GM12801 (cell line): ENCODE results near the gene DAGLA.

ENCODE experiments used
- TF ChIP-seq, protein P1 (sequence below): IDR thresholded peaks from one replicate; pipeline ENCODE4 v1.5.1; 2011; ENCODE audit warnings: control low read depth; ENCODE audit not compliant: insufficient read length; ENCODE audit errors: extremely low read depth

The DAGLA gene

DNA sequence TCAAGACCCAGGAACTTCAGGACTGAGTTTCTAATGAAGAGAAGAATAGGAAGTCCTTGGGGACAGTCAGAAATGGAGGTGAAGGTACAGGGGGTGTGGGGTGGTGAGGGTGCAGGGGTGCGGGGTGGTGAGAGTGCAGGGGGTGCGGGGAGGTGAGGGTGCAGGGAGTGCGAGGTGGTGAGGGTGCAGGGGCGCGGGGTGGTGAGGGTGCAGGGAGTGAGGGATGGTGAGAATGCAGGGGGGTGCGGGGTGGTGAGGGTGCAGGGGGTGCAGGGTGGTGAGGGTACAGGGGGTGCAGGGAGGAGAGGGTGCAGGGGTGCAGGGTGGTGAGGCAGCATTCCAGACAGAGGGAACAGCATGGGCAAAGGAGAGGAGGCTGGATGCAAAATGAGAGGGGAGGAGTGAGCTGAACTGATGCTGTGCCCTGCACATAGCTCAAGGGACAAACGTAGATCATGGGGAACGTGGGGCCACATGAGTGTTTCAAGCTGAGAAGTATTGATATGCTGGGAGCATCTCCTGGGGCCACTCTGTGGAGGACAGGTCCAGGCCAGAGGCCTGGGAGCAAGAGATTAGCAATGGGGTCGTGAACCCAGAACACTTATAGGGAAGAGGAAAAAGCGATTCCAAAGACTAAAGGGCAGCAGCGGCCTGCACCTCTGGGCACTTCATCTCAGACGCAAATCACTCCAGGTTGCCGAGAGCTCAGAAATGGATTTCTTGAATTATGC is 23.7 kb upstream of the DAGLA start:
- TF ChIP-seq, protein P1, sequence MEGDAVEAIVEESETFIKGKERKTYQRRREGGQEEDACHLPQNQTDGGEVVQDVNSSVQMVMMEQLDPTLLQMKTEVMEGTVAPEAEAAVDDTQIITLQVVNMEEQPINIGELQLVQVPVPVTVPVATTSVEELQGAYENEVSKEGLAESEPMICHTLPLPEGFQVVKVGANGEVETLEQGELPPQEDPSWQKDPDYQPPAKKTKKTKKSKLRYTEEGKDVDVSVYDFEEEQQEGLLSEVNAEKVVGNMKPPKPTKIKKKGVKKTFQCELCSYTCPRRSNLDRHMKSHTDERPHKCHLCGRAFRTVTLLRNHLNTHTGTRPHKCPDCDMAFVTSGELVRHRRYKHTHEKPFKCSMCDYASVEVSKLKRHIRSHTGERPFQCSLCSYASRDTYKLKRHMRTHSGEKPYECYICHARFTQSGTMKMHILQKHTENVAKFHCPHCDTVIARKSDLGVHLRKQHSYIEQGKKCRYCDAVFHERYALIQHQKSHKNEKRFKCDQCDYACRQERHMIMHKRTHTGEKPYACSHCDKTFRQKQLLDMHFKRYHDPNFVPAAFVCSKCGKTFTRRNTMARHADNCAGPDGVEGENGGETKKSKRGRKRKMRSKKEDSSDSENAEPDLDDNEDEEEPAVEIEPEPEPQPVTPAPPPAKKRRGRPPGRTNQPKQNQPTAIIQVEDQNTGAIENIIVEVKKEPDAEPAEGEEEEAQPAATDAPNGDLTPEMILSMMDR: no peak

- TF ChIP-seq, protein P1: no peak
Observed at GRCh38 chr11:61657566-61658290, 22.5 kb upstream of the DAGLA start.

- TF ChIP-seq, protein P1: no peak
Observed at GRCh38 chr11:61659413-61660196, 20.6 kb upstream of the DAGLA start.

- TF ChIP-seq, protein P1: no peak
Observed at GRCh38 chr11:61666684-61667297, 13.4 kb upstream of the DAGLA start.

DNA sequence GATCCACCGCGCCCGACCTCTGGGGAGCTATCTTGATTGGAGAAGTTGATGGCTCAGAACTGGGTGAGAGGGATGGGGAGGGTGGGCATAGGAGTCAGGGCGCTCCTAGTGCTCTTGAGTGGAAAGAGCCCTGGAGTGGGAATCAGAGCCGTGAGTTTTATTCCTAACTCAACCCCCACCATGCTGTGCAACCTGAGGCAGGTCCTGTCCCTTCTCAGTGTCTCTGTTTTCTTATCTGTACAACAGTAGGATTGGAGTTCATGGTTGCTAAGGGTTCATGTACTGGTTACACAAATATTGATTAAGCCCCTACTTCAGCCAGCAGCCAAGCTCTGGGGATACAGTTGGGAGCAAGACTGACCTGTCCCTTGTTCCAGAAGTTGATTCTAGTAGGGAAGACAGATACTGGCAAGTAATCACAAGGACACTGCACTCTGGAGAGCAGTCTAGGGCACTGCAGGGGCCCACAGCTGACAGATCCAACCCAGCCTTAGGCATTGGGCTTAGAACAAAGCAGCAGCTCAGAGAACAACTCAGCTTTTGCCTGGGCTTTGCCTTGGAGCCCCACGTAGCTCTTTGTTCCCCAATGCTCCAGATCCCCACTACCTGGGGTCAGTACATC is 12.4 kb upstream of the DAGLA start:
- TF ChIP-seq, protein P1: no peak

- TF ChIP-seq, protein P1: no peak
Observed at GRCh38 chr11:61669417-61669816, 10.8 kb upstream of the DAGLA start.
